ENCODE measurements around the gene PCBP3. TPM values are rescaled to one million over a fixed set of nuclear protein-coding genes. Genes with fewer than 3 reads are reported as not detected.
"Not testable (repeated sequence)": the region's sequence is repeated elsewhere in the genome, so short reads cannot be mapped to it uniquely, and the experiment has no call there.

Gene PCBP3
- total RNA-seq, 1 donor from 2014 or later: 4.9 TPM

DNA sequence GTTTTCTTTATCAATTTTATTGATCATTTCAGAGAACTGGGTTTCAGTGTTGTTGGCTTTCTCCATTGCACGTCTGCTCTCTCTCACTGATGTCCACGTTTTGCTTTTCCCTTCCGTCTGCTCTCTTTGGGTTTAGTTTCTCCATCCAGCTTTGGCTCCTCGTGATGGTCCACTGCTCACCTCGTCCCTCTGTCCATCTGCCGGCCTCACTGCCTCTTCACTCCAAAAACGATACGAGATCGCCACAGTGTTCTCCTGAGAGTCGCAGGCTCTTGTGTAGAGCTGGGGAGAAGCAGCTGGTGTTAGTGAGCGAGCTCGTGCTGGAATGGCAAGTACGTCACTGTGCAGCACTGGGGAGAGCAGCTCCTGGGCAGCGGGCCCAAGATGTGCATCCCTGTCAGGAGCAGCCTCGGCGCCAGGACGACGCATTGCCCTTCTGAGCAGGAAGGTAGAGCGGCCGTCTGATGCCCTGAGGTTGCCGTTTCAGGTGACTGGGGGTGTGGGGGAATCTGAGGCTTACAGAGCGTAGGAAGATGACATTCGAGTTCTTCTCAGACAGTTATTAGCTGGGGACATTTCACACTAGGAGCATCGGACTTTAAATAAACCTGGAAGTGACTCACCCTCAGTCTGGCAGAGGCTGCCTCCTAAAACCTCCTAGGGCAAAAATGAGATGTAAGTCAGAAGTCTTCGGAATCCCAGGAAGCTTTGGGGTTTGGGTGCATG lies 31.4 kb upstream of the PCBP3 start:
- DNase-seq (ENCODE audit: low spot score): peak; percentile 76
- intact Hi-C loops (cut with DNase I): no loop called here

DNA sequence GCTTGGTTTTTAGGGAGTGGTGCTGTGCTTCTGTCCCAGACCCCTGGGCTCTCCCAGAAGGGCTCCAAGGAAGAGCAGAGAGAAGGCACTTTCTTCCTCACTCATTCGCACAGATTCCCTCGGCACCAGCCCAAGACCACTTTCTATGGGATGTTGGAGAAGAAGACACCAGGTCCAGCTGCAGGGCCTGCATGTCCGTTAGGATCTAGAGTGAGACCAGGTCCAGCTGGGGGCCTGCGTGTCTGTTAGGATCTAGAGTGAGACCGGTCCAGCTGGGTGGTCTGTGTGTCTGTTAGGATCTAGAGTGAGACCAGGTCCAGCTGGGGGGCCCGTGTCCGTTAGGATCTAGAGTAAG lies 30.9 kb upstream of the PCBP3 start:
- DNase-seq (ENCODE audit: low spot score); intact Hi-C loops (cut with DNase I): not testable (repeated sequence)

DNA sequence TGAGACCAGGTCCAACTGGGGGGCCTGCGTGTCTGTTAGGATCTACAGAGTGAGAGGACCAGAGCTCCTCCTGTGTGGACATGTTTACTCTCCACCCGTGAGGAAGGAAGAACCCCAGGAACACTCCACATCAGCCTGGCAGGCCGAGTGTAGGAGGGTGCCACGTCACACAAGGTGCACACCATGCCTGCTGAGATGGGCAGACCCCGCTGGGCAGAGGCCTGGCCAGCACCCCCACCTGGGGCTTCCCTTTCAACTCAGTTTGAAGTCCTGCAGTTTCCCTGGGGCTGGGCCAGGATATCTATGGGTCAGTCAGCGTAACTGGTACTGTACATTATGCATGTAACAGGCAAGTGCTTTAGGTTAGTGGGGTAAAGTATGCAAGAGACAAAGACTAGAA lies 30.1 kb upstream of the PCBP3 start:
- peak; percentile 67 for DNase-seq (ENCODE audit: low spot score)
- intact Hi-C loops (cut with DNase I): no loop called here

DNA sequence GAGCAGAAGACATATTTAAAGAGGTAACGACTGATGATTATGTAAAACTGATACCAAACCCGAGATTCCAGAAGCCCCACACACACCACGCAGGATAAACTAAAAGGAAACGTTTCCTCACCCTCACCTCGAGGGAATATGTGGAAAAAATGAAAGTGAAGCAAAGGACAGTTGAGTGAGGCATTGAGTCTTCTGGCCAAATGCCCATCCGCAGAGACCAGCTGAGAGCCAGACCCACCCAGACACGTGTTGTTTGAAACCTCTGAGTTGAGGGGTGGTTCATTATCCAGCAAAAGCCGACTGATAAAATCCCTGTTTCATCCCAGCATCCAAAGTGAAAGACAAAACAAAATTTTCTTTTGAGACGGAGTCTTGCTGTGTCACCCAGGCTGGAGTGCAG lies 29.6 kb upstream of the PCBP3 start:
- intact Hi-C loops (cut with DNase I): no loop called here
- DNase-seq (ENCODE audit: low spot score): no peak

DNA sequence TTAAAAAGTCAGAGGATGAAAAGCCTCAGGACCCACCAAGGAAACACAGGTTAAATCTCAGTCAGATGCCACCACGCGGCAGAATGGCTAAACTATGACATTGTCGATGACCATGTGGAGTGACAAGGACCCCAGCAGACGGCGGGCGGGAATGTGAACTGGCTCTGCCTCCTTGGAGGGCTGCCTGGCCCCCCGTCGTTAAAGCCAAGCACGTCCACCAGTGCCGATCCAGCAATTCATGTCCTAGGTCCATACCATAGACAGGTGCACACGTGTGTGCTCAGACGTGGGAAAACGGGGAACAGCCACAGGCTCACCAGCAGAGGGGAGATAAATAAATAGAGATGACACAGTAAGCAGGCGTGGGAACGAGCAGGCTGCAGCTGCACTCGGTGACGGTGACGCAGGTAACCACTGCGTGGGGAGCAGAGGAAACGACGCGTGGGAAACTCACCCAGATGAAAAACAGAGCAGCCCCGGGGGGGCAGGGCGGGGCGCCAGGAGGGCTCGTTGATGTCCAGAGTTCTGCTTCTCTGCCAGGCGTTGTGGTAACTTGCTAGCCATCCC lies 28.3 kb upstream of the PCBP3 start:
- no peak for DNase-seq (ENCODE audit: low spot score)
- intact Hi-C loops (cut with DNase I): no loop called here

DNA sequence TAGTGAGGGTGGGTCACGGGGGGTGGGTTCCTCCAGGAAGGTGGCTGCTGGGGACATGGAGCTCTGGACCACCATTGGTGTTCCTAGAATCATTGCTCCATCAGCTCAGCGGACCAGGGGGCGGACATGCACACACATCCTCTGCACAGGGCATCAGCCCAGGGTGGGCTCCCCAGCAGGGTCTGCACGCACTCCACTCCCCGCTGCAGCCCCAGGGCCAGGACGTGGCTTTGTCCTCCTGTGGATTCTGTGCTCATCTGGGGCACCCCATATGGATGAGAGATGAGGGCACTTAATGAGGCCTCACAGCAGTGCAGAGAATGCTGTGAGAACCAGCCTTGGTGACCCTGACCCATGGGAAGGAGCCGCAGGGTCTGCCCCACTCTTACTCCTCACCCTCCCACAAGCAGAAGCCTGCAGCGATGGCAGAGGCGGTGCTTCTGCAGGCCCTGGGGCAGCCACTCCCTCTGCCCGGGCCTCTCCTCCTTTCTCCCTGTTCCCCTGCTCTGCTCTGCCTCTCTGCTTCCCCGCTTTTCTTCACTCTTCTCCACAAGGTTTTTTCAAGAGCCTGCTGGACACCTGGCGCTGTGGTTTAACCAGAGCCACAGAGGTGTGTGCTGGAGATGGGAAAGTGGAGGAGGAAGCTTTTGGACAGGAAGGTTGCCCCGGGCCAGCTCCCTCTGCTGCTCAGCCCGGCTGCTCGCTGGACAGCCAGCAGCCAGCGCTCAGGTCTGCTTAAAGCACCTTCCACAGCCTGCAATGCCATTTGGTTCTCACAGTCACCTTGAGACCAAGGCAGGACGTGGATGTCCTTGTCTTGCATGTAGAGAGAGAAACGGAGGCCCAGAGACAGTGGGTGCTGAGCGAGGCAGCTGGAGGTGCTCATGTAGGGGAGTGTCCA lies 26.3 kb upstream of the PCBP3 start:
- DNase-seq (ENCODE audit: low spot score): peak; percentile 63
- intact Hi-C loops (cut with DNase I): no loop called here

DNA sequence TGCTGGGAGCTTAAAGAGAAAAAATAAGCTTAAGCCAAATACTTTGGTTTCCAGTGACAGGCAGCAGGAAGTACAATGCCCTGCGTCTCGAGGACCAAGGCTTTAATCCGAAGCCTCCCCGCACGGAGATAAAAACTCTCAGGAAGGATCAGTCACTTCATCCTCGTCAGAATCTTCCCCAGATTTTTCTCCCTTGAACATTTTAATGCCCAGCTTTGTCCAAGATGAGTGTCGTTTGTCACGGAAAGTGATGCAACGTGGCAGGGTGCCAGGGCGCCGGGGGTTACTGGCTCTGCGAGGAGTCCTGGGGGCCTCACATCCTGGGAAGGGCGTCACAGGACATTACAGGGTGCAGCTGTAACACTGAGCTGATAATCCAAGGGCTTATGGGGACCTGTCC lies 25.2 kb upstream of the PCBP3 start:
- intact Hi-C loops (cut with DNase I): no loop called here
- DNase-seq (ENCODE audit: low spot score): peak; percentile 71

DNA sequence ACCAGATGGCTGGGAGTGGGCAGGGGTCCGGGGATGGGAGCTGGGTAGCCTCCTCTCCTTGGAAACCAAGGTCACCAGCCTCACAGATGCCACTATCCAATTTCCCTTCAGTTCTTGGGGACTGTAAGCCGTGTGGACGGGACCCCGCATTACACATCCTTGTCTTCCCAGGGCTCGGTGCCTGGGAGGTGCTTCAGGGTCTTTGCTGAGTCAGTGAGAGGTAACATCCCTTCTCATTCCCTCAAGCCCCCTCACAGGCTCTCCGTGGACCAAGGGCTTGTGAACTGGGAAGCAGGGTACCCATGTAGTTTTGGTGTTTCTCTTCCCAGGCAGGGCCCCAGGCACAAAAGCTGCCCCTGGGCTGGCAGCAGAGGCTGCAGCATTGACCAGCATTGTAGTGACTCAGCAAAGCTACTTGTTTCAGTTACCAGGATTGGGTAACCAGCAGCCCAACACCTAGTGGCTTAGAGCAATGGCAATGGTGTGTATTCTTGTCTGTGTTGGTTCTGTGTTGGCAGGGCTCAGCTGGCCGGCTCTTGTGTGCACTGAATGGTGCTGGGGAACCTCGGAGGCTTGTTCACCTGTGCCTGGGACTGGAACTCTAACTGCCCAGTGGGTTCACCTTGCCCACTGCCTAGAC lies 24.6 kb upstream of the PCBP3 start:
- peak; percentile 75 for DNase-seq (ENCODE audit: low spot score)
- intact Hi-C loops (cut with DNase I): no loop called here

DNA sequence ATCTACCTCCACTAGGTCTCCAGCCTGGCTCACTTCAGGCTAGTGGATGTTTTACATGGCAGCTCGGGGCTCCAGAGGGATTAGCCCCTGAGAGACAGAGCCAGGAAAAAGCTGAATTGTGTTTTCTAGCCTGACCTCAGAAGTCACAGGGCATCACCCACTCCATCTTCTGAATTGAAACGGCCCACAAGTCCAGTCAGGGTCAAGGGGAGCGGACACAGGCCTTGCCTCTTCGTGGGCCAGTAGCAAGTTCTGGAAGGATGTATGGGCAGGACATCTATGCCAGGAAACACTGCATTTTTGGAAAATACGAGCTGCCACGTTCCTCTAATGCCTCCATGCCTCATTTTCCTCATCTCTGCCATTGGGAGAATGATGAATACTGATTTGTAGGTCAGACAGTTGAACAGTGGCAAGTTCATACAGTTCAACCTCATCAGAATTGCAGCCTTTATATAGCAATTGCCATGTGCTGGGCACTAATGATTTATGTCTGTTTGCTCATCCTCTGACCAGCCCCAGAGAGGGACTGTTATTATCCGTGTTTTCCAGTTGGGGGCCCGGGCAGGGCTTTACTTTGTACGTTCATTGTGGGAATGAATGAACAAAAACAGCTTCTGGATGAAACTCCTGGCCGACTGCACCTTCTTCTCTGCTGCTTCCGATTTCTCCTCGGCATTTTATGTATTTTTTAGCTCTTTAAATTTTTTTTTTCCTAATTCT lies 23.2 kb upstream of the PCBP3 start:
- DNase-seq (ENCODE audit: low spot score): peak; percentile 50
- intact Hi-C loops (cut with DNase I): no loop called here

DNA sequence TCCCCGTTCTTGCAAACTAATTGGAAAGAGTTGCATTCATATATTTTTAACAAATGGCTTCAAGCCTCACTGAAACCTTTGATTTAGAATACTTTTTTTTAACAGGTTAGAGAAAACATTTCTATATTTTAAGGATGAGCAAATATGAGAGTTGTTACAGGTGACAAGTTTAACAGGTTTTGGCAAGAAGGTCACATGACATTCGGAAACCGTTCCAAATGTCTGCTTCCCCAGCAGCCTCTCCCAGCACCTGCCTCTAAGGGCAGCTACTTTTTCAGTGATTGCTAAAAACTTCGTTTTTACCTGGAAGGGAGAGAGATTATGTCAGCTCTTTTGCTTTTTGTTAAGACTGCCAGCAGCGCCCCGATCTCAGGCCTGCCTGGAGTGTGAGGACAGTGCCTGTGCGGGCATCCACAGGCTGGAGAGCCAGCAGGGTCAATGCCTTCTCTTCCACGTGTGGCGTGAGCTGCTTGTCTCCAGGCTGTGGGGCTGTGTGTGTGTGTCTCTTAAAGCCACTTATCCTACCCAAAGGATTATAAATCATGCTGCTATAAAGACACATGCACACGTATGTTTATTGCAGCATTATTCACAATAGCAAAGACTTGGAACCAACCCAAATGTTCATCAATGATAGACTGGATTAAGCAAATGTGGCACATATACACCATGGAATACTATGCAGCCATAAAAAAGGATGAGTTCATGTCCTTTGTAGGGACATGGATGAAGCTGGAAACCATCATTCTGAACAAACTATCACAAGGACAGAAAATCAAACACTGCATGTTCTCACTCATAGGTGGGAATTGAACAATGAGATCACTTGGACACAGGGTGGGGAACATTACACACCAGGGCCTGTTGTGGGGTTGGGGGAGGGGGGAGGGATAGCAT lies 21.8 kb upstream of the PCBP3 start:
- intact Hi-C loops (cut with DNase I); DNase-seq (ENCODE audit: low spot score): not testable (repeated sequence)

DNA sequence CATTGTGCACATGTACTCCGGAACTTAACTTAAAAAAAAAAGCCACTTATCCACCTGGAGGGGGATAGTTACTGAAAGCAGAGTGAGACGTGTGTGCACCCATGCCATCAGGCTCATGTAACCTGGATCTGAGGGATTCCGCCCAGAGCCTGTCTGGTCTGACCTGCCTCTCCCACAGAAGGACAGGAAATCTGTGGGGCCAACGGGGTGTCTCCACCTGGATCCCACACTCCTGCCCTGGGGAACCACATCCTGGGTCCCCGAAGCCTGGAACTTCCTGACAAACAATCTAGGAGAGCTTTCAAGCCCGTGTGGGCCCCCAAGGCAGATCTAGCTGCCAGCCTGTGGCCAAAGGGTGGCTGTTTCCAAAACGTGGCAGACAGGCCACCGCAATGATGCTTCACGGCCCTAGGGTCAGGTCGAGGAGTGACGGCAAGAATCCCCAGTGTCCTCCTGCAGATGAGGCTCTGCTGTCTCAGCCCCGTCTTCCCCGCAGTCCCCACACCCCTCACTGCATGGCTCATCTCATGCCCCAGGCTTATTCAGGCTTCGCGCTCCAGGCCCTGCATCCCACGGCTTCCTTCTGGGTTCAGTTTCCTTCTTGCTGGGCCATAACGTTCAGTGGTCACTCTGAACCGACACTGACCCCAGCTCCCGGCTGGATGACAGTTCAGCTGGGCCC lies 21.0 kb upstream of the PCBP3 start:
- intact Hi-C loops (cut with DNase I): no loop called here
- peak; percentile 60 for DNase-seq (ENCODE audit: low spot score)

DNA sequence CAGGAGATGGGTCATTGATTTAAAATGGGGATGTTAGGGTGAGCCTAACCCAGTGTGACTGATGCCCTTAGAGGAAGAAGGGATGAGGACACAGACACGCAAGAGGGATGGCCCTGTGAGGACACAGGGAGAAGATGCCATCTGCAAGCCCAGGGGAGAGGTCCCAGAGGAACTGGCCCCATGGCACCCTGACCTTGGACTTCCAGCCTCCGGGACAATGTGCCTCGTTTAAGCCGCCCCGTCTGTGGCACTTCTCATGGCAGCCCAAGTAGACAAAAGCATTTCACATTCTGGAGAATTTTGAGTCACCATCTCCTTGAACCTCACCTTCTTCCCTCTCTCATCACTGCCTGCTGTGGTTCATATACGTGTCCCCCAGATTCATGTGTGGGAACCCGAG lies 20.1 kb upstream of the PCBP3 start:
- intact Hi-C loops (cut with DNase I): no loop called here

DNA sequence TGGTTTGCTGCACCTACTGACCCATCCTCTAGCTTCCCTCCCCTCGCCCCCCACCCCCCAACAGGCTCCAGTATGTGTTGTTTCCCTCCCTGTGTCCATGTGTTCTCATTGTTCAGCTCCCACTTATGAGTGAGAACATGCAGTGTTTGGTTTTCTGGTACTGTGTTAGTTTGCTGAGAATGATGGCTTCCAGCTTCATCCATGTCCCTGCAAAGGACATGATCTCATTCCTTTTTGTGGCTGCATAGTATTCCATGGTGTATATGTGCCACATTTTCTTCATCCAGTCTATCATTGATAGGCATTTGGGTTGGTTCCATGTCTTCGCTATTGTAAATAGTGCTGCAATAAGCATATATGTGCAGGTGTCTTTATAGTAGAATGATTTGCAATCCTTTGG lies 17.4 kb upstream of the PCBP3 start:
- DNase-seq (ENCODE audit: low spot score); intact Hi-C loops (cut with DNase I): not testable (repeated sequence)

More for the DNA sequence above, 20.1 kb upstream of the PCBP3 start:
- DNase-seq (ENCODE audit: low spot score): no peak

DNA sequence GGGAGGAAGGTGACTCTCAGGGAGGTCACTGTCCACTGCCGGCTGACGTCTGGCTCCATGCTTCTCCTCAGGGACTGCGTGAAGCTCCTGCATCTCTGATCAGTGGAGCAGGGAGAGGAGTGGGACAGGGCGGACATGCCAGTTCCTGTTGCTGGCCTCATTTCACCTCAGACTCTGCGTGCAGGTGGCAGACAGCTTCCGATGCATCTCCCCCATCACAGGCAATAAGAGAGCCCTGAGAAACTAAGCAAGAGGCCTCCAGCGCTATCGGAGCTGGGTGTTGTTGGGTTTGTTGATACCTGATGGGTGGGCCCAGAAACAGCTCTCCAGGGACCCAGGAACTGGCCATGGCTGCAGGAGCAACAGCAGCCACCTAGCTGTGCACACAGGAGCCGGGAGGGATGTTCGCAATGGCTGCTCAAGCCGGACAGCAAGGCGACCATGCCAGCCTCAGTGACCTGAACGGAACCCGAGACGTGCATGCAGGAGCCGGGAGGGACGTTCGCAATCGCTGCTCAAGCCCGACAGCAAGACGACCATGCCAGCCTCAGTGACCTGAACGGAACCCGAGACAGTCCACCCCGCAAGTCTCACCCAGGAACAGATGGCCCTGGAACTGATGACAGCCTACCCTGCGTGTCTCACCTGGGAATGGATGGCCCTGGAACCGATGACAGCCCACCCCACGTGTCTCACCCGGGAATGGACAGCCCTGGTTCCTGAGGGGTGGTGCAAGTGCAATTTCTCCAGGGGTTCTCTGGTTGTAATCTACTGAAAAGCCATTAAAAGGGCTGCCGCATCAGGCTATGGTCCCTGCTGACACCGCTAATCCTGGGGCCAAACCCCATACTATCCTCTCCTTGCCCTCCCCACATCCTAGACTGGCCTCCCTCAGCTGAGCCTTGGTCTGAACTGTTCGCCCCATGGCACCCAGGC lies 14.2 kb upstream of the PCBP3 start:
- DNase-seq (ENCODE audit: low spot score): no peak
- intact Hi-C loops (cut with DNase I): no loop called here

DNA sequence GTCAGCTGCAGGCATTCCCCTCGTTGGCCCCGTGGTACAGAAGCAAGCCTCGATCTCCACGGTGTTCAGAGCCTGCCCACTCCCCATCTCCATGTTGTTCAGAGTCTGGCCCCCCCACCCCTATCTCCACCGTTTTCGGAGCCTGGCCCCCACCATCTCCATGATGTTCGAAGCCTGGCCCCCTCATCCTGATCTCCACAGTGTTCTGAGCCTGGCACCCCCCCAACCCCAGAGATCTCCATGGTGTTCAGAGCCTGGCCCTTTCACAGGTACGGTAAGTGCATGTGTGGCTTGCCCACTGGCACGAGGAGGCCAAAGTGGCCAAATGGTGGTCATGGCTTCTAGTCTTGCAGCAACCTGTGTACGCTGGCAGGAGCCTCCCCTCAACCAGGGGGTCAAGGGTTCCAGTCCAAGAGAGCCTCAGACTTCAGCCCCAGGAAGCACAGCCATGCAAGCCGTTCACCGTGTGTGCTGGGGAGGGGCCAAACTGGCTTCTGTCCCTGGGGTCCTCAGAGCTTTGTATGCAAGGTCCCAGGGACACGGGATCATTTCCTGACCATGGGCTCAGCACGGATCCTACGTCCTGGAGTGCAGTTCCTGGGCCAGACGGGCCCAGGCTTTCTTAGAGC lies 13.3 kb upstream of the PCBP3 start:
- intact Hi-C loops (cut with DNase I): no loop called here
- DNase-seq (ENCODE audit: low spot score): no peak

DNA sequence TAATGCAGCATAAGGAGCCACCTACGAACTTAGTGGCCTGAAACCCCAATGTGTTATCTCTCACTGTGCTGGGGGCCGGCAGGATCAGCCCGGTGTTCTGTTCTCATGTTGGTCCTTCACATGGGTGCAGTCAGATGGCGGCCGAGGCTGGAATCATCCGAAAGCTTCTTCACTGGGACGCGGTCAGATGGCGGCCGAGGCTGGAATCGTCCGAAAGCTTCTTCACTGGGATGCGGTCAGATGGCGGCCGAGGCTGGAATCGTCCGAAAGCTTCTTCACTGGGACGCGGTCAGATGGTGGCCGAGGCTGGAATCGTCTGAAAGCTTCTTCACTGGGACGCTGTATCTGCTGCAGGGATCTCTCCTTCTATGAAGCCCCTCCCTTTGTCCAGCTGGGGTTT lies 12.6 kb upstream of the PCBP3 start:
- DNase-seq (ENCODE audit: low spot score): no peak
- intact Hi-C loops (cut with DNase I): no loop called here

DNA sequence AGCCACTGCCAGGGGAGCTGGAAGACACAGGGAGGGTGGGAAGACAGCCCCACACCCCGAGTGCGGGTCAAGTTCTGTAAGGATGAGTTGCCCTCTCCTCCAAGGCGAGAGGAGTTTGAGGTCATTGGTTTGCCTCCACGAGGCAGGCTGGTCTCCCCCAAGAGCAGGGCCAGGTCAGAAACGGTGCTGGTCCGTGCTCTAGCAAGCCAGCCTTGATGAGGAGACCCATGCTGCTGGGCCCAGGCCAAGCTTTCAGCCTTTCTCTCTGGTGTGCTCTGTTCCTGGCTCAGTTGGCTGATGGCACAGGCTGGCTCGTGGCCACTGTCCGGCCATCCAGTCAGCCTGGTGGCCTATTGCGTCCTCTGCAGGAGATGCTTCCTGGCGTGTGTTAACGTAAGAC lies 12.0 kb upstream of the PCBP3 start:
- DNase-seq (ENCODE audit: low spot score): no peak
- intact Hi-C loops (cut with DNase I): no loop called here

Data from cardiac septum (tissue), 1 donor.